22Rv1 (cell line): ENCODE measurements around the gene SIGLEC15.

ENCODE experiments used
- H3K27ac ChIP-seq: fragments of 450-650 bp; 2 replicates; pipeline ENCODE4 v1.5.1; 2017
- ZFX ChIP-seq: fragments of 450-650 bp; IDR thresholded peaks from 2 replicates; pipeline ENCODE4 v1.6.1; 2017; ENCODE audit warnings: antibody characterized with exemption, borderline replicate concordance
- TF ChIP-seq, protein P1 (sequence below): fragments of 450-650 bp; IDR thresholded peaks from 2 replicates; pipeline ENCODE4 v1.5.1; 2017; ENCODE audit warnings: mild to moderate bottlenecking

Gene SIGLEC15

GRCh38 chr18:45871431-45872084, 46.1 kb downstream of the SIGLEC15 start:
- H3K27ac ChIP-seq = no peak overlapping the region
- no peak for TF ChIP-seq ZFX
- TF ChIP-seq, protein P1, sequence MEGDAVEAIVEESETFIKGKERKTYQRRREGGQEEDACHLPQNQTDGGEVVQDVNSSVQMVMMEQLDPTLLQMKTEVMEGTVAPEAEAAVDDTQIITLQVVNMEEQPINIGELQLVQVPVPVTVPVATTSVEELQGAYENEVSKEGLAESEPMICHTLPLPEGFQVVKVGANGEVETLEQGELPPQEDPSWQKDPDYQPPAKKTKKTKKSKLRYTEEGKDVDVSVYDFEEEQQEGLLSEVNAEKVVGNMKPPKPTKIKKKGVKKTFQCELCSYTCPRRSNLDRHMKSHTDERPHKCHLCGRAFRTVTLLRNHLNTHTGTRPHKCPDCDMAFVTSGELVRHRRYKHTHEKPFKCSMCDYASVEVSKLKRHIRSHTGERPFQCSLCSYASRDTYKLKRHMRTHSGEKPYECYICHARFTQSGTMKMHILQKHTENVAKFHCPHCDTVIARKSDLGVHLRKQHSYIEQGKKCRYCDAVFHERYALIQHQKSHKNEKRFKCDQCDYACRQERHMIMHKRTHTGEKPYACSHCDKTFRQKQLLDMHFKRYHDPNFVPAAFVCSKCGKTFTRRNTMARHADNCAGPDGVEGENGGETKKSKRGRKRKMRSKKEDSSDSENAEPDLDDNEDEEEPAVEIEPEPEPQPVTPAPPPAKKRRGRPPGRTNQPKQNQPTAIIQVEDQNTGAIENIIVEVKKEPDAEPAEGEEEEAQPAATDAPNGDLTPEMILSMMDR = no peak

DNA sequence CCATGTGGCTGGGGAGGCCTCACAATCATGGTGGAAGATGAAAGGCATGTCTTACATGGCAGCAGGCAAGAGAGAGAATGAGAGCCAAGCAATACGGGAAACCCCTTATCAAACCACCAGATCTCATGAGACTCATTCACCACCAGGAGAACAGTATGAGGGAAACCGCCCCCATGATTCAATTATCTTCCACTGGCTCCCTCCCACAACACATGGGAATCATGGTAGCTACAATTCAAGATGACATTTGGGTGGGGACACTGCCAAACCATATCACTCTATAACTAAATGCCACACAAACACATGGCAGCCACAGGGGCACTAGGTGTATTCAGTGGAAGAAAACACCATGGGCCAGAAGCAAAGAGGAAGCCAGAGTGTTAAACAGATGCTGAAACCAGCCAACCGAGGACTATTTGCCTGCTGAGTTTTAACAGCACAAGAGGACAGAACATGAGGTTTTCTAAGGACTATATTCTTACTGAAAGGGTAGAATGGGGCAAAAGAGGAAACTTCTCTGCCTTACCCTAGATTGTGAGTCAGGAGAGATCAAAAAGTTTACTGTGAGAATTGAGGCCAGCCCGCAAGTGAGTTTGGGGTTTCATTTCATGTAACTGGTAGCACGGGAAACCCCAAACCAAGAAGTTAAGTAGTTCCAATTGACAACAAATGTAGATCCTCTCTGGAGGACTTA, 49.2 kb downstream of the SIGLEC15 start:
- TF ChIP-seq, protein P1 = no peak
- no peak for TF ChIP-seq ZFX
- H3K27ac ChIP-seq = no peak overlapping the region

- TF ChIP-seq, protein P1 = no peak
- H3K27ac ChIP-seq = no peak overlapping the region
These were observed 50.7 kb downstream of the SIGLEC15 start for GRCh38 chr18:45876161-45876560.

DNA sequence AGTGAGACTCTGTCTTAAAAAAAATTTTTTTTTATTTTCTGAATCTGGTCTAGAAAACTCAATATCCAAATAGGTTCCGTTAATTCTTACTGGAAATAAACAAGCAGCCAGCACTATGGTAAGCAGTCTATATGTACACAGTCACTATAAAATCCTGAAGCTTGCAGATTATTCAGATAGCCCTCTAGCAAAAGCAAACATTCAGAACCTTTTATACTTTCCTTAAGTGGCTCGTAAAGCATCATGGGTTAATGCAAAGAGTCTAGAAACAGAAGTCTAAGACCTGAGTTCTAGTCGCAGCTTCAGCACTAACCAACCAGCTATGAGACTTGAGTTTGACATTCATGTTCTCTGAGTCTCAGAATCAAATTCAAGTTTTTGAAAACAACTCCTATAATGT, 51.9 kb downstream of the SIGLEC15 start:
- no peak for TF ChIP-seq ZFX
- TF ChIP-seq, protein P1 = no peak
- no peak overlapping the region for H3K27ac ChIP-seq

- no peak overlapping the region for H3K27ac ChIP-seq
- no peak for TF ChIP-seq ZFX
- TF ChIP-seq, protein P1 = peak; percentile 99
These were observed 54.5 kb downstream of the SIGLEC15 start for GRCh38 chr18:45879681-45880655.

GRCh38 chr18:45880876-45881558, 55.5 kb downstream of the SIGLEC15 start:
- no peak for TF ChIP-seq ZFX
- TF ChIP-seq, protein P1 = no peak
- no peak overlapping the region for H3K27ac ChIP-seq
